ENCODE measurements around the gene TCF25. TPM values are rescaled to one million over a fixed set of nuclear protein-coding genes. Genes with fewer than 3 reads are reported as not detected.

Gene TCF25
- total RNA-seq, 1 experiment from 2014 or later: 122 TPM

- Histone ChIP-seq H3K9me3 (replicated peaks) (no peaks in the 10 kb centered on the region), H3K4me1 (replicated peaks) (peaks cover 17% of the 10 kb centered on the region), H3K4me3 (no peak overlapping the region), H3K36me3 (peaks cover 9% of the 10 kb centered on the region), H3K27ac (no peak overlapping the region), H3K27me3 (replicated peaks) (0 out of 2 replicates have a peak, but pooled peaks cover 4% of the 10 kb centered on the region)
- no peak for DNase-seq (ENCODE audit: low read depth in 1 of 2, low spot score in 2 of 2)
Measured at GRCh38 chr16:89951509-89951908, 78.1 kb downstream of the TCF25 start.

GRCh38 chr16:89952049-89952448 lies 78.7 kb downstream of the TCF25 start:
- no peak for DNase-seq (ENCODE audit: low read depth in 1 of 2, low spot score in 2 of 2)

GRCh38 chr16:89952551-89952950 lies 79.2 kb downstream of the TCF25 start:
- 0 out of 2 replicates have a peak, but pooled peaks cover 3% of the 10 kb centered on the region for H3K27me3 ChIP-seq (replicated peaks)
- no peak overlapping the region for H3K4me3 ChIP-seq
- H3K27ac ChIP-seq: no peak overlapping the region
- peaks cover 18% of the 10 kb centered on the region for H3K36me3 ChIP-seq
- no peak for DNase-seq (ENCODE audit: low read depth in 1 of 2, low spot score in 2 of 2)
- H3K4me1 ChIP-seq (replicated peaks): peaks cover 17% of the 10 kb centered on the region
- H3K9me3 ChIP-seq (replicated peaks): no peaks in the 10 kb centered on the region

More at GRCh38 chr16:89952049-89952448, 78.7 kb downstream of the TCF25 start:
- H3K9me3 ChIP-seq (replicated peaks): no peaks in the 10 kb centered on the region
- no peak overlapping the region for H3K4me3 ChIP-seq
- H3K4me1 ChIP-seq (replicated peaks): peaks cover 17% of the 10 kb centered on the region
- H3K36me3 ChIP-seq: peaks cover 13% of the 10 kb centered on the region
- H3K27ac ChIP-seq: no peak overlapping the region
- H3K27me3 ChIP-seq (replicated peaks): 0 out of 2 replicates have a peak, but pooled peaks cover 4% of the 10 kb centered on the region

GRCh38 chr16:89953671-89954406 lies 80.4 kb downstream of the TCF25 start:
- Histone ChIP-seq H3K36me3 (peaks cover 28% of the 10 kb centered on the region), H3K4me1 (replicated peaks) (peaks cover 7% of the 10 kb centered on the region), H3K27ac (no peak overlapping the region), H3K4me3 (no peak overlapping the region), H3K27me3 (replicated peaks) (no peaks in the 10 kb centered on the region), H3K9me3 (replicated peaks) (no peaks in the 10 kb centered on the region)
- DNase-seq (ENCODE audit: low read depth in 1 of 2, low spot score in 2 of 2): no peak

- no peak for DNase-seq (ENCODE audit: low read depth in 1 of 2, low spot score in 2 of 2)
- no peaks in the 10 kb centered on the region for H3K9me3 ChIP-seq (replicated peaks)
- H3K27ac ChIP-seq: no peak overlapping the region
- H3K4me3 ChIP-seq: no peak overlapping the region
- H3K36me3 ChIP-seq: peaks cover 28% of the 10 kb centered on the region
- H3K4me1 ChIP-seq (replicated peaks): peaks cover 3% of the 10 kb centered on the region
- H3K27me3 ChIP-seq (replicated peaks): no peaks in the 10 kb centered on the region
Measured at GRCh38 chr16:89954462-89954861, 81.1 kb downstream of the TCF25 start.

GRCh38 chr16:89955001-89955685 lies 81.8 kb downstream of the TCF25 start:
- H3K4me3 ChIP-seq: no peak overlapping the region
- peaks cover 25% of the 10 kb centered on the region for H3K36me3 ChIP-seq
- H3K9me3 ChIP-seq (replicated peaks): no peaks in the 10 kb centered on the region
- no peaks in the 10 kb centered on the region for H3K27me3 ChIP-seq (replicated peaks)
- H3K27ac ChIP-seq: no peak overlapping the region
- no peak for DNase-seq (ENCODE audit: low read depth in 1 of 2, low spot score in 2 of 2)
- no peaks in the 10 kb centered on the region for H3K4me1 ChIP-seq (replicated peaks)

GRCh38 chr16:89956505-89957215 lies 83.3 kb downstream of the TCF25 start:
- H3K4me3 ChIP-seq: no peak overlapping the region
- peaks cover 25% of the 10 kb centered on the region for H3K36me3 ChIP-seq
- no peaks in the 10 kb centered on the region for H3K27me3 ChIP-seq (replicated peaks)
- no peak overlapping the region for H3K27ac ChIP-seq
- H3K4me1 ChIP-seq (replicated peaks): no peaks in the 10 kb centered on the region
- DNase-seq (ENCODE audit: low read depth in 1 of 2, low spot score in 2 of 2): no peak
- H3K9me3 ChIP-seq (replicated peaks): no peaks in the 10 kb centered on the region

GRCh38 chr16:89957216-89957785 lies 83.9 kb downstream of the TCF25 start:
- Histone ChIP-seq H3K4me1 (replicated peaks) (no peaks in the 10 kb centered on the region), H3K9me3 (replicated peaks) (no peaks in the 10 kb centered on the region), H3K27ac (no peak overlapping the region), H3K4me3 (no peak overlapping the region), H3K36me3 (peaks cover 25% of the 10 kb centered on the region), H3K27me3 (replicated peaks) (no peaks in the 10 kb centered on the region)
- no peak for DNase-seq (ENCODE audit: low read depth in 1 of 2, low spot score in 2 of 2)

- H3K9me3 ChIP-seq (replicated peaks): no peaks in the 10 kb centered on the region
- peaks cover 25% of the 10 kb centered on the region for H3K36me3 ChIP-seq
- no peaks in the 10 kb centered on the region for H3K27me3 ChIP-seq (replicated peaks)
- no peaks in the 10 kb centered on the region for H3K4me1 ChIP-seq (replicated peaks)
- peak; percentile 42 to 61 for DNase-seq (ENCODE audit: low read depth in 1 of 2, low spot score in 2 of 2)
- no peak overlapping the region for H3K4me3 ChIP-seq
- no peak overlapping the region for H3K27ac ChIP-seq
Measured at GRCh38 chr16:89958068-89958467, 84.7 kb downstream of the TCF25 start.

- Histone ChIP-seq H3K4me1 (replicated peaks) (no peaks in the 10 kb centered on the region), H3K36me3 (peaks cover 25% of the 10 kb centered on the region), H3K4me3 (no peak overlapping the region), H3K9me3 (replicated peaks) (no peaks in the 10 kb centered on the region), H3K27ac (no peak overlapping the region), H3K27me3 (replicated peaks) (no peaks in the 10 kb centered on the region)
- DNase-seq (ENCODE audit: low read depth in 1 of 2, low spot score in 2 of 2): no peak
Measured at GRCh38 chr16:89958596-89958995, 85.2 kb downstream of the TCF25 start.

GRCh38 chr16:89960966-89961365 lies 87.6 kb downstream of the TCF25 start:
- no peaks in the 10 kb centered on the region for H3K9me3 ChIP-seq (replicated peaks)
- peaks cover 19% of the 10 kb centered on the region for H3K36me3 ChIP-seq
- no peaks in the 10 kb centered on the region for H3K4me1 ChIP-seq (replicated peaks)
- no peak overlapping the region for H3K4me3 ChIP-seq
- H3K27ac ChIP-seq: no peak overlapping the region
- no peaks in the 10 kb centered on the region for H3K27me3 ChIP-seq (replicated peaks)
- DNase-seq (ENCODE audit: low read depth in 1 of 2, low spot score in 2 of 2): no peak
